LNCaP clone FGC (cell line): ENCODE results near the gene DGKB.

Source experiments
- DNase-seq: peaks from one replicate; pipeline ENCODE4 v3.0.0-alpha.2; 2011; ENCODE audit warnings: low read depth
- H3K4me3 ChIP-seq: 2 replicates; pipeline ENCODE4 v1.5.1; 2011; ENCODE audit warnings: mild to moderate bottlenecking, low read depth, low read length, control low read depth
- TF ChIP-seq, protein P1 (sequence below): IDR thresholded peaks from 2 replicates; pipeline ENCODE4 v1.5.1; 2012; ENCODE audit warnings: mild to moderate bottlenecking; ENCODE audit not compliant: control insufficient read depth, insufficient read depth; ENCODE audit errors: extremely low read depth

DGKB gene

DNA sequence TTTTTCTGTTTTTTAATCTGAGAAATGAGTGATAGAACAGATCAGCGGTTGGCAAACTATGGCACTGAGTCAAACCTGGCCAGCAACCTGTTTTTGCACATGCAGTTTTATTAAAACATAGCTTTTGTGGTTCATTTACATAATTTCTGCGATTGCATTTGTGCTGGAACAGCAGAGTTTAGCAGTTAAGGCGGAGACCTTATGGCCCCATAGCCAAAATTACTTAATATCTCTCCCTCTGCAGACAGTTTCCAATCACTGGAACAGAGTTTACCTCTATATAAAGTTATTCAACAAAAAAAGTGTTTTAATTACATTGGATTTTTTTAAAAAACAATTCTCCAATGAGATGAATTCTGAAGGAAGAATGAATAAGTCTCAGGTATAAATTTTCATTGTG is 212.1 kb downstream of the DGKB start:
- no peak overlapping the region for H3K4me3 ChIP-seq
- TF ChIP-seq, protein P1, sequence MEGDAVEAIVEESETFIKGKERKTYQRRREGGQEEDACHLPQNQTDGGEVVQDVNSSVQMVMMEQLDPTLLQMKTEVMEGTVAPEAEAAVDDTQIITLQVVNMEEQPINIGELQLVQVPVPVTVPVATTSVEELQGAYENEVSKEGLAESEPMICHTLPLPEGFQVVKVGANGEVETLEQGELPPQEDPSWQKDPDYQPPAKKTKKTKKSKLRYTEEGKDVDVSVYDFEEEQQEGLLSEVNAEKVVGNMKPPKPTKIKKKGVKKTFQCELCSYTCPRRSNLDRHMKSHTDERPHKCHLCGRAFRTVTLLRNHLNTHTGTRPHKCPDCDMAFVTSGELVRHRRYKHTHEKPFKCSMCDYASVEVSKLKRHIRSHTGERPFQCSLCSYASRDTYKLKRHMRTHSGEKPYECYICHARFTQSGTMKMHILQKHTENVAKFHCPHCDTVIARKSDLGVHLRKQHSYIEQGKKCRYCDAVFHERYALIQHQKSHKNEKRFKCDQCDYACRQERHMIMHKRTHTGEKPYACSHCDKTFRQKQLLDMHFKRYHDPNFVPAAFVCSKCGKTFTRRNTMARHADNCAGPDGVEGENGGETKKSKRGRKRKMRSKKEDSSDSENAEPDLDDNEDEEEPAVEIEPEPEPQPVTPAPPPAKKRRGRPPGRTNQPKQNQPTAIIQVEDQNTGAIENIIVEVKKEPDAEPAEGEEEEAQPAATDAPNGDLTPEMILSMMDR: no peak
- DNase-seq: no peak

DNA sequence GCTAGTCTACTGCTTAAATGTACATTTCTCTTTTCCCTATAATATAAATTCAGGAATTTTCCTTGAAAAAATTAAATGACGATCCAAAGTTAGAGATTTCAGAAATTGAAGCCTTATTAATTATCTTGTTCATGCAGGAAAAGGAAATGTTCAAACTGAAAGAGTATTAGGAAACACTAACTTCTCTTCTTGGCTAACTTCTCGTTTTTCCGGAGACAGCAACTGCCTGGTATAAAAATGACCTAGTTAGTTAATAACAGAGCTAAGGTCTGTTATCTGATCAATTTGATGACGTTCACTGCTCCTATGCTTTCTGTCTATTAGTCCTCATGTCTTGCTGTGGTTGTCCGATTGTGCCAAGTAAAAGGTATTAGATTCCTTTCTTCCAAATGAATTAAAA is 212.5 kb downstream of the DGKB start:
- TF ChIP-seq, protein P1: no peak
- no peak overlapping the region for H3K4me3 ChIP-seq
- no peak for DNase-seq

DNA sequence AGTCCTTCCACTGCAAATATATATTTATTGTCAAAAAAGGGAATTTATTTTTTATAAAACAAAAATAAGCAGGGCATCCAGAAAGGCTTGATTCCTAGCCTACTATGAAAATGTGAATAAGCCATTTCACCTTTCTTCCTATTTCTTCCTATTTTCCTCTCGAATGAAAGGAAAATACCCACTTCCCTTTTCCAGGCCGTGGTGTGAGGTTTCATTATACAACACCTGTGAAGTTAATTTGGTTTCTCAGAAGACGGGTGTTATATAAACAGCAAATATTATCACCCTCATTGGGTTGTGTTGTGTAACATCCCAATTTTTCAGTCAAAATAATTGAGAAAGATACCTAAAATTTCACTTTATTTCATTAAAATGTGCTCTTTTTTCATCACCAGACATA is 214.3 kb downstream of the DGKB start:
- DNase-seq: no peak
- TF ChIP-seq, protein P1: no peak
- no peak overlapping the region for H3K4me3 ChIP-seq

DNA sequence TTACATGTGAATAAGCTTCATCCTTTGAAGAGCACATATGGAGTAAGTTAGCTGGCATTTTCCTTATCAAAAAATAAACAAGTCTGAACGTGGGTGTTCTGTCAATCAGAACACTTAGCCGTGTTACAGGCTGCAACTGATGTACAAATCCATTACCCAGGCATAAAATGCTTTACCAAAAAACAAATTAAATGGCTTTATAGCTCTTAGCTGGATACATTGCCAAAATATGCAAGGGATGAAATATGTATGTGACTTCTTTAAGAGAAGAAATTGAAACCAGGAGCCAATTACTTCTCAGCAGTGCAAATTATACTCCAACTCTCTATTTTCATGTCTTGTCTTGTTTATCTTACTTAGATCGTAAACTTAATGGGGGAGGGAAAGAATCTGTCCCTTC is 214.8 kb downstream of the DGKB start:
- no peak overlapping the region for H3K4me3 ChIP-seq
- peak; percentile 71 for DNase-seq
- TF ChIP-seq, protein P1: no peak

DNA sequence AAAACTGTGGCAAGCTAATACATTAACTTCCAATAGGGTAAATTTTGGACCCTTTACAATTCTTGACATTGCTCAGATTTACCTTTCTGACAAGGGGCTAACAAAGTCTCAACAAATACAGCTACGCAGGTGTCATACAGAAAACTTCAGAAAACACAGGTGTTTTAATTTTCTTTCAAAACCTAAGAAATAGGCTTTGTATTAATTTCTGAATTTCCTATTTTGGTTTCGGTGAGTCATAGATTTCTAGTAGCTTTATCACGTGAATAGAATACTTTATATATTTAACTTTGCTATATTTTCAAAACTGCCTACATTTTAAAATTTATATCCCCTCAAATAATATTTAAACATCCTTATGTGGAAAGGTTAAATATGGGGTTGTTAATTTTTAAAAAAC is 215.3 kb downstream of the DGKB start:
- TF ChIP-seq, protein P1: no peak
- H3K4me3 ChIP-seq: no peak overlapping the region
- DNase-seq: no peak

DNA sequence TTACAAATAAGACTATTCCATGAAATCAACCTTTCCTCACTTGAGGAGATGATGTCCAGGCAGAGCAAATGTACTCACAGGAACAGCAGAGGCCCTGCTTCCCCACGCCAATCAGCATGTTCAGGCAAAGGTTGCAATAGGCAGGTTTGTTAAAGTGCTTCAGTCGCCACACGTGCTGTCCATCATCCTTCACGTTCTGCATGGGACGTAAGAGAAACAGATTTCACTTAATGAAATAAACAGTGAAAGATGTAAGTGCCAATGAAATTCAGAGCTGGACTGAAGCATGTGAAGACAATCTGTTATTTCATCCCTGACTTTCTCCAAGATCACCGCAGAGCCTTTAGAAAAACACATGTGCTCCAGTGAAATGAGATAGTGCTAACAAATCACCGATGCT is 217.4 kb downstream of the DGKB start:
- no peak overlapping the region for H3K4me3 ChIP-seq
- no peak for DNase-seq
- TF ChIP-seq, protein P1: no peak

DNA sequence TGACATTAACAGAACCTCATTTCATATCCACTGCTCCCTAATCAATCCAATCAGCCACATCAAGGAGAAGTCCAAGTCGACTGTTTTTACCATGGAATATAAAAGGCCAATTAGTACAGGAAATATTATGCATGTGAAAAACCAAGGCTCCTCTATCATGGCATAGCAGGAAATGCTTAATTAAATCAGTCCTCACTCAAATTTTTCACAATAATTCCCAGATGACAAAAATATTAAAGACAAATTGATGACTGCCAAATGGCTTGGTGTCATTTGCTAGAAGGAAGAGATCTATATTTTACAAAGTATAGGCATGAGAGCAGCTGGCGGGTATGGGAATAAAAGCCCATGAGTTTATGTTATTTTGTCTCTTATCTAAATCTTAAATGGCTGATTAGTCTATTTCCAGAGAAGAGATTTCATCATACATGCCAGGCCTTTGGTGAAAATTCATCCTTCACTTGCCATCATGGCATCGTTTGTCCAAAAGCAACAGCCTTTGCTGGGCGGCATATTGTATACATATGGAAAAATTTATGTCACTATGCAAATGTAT is 219.6 kb downstream of the DGKB start:
- DNase-seq: no peak
- H3K4me3 ChIP-seq: no peak overlapping the region
- TF ChIP-seq, protein P1: no peak
